GM19467 (cell line): ENCODE data around the gene SPEF2.
"Not testable (repeated sequence)": the region's sequence is repeated elsewhere in the genome, so short reads cannot be mapped to it uniquely, and the experiment has no call there.

ENCODE experiments used
- ATAC-seq: cut with Tn5 transposase; IDR thresholded peaks from one replicate; pipeline ENCODE4 v1.9.1; 2021; ENCODE audit warnings: mild to moderate bottlenecking, moderate library complexity; ENCODE audit not compliant: unreplicated experiment

SPEF2 gene

DNA sequence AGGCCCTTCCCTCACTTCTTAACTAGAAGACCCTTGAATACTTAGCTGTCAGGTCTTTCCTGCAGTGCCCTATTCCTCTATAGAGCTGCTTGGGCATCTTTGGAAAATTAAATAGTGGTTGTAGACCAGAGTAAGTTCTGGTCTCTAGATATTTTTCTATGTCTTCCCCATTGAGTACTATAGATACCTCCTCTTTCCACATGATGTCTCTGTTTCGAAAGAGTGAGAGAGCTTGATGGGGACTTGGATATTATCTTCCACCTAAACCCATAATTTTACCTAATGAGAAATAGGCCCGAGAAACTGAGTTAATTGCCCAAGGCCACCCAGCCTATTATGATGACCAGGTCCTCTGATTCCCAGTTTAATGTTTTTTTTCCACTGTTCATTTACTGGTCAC, 40.2 kb downstream of the SPEF2 start:
- ATAC-seq: no peak

DNA sequence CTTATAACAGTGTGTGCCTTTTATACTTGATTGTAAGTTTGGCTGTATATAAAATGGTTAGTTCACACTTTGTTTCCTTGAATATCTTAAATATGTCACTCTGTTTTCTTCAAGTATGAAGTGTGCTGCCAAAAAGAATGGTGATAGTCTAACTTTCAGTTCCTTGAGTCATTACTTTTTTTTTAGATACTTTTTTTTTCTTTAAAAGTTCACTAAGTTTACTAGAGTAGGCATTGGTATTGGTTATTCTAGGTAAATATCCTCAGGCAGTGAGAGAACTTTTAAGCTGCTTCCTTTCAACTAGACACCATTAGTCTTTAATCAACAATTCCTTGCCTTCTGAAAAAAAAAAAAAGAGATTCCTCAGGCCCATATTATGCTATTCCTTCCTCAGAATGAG, 41.9 kb downstream of the SPEF2 start:
- ATAC-seq: no peak

DNA sequence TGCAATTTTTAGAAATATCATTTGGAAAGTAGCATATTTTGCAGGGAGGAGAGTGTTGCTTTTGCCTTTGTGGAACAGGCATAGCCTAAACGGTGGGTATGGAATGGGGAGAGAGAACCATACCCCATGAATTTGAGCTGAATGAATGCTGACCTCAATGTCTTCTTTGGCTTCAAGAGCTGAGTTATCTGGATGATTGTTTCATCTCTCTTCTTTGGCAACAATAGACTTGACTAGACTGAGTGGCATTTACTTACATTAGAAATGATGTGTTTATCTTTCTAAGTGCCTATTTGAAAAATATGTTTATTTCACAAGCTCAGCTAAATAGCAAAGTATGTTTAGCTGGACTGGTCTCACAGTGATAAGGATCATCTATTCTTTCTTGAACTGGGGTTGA, 42.8 kb downstream of the SPEF2 start:
- ATAC-seq: no peak

DNA sequence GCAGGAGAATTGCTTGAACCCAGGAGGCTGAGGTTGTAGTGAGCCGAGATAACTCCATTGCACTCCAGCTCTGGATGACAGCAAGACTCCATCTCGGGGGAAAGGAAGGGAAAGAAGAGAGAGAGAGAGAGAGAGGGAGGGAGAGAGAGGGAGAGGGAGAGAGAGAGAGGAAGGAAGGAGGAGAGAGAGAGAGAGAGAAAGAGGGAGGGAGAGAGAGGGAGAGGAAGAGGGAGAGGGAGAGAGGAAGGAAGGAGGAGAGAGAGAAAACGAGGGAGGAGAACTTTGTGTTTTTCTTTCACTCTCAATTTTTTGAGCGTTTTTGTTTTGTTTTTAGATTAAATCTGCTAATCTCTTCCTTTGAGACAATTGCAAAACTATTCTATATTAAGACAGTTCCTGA, 46.9 kb downstream of the SPEF2 start:
- ATAC-seq: no peak

DNA sequence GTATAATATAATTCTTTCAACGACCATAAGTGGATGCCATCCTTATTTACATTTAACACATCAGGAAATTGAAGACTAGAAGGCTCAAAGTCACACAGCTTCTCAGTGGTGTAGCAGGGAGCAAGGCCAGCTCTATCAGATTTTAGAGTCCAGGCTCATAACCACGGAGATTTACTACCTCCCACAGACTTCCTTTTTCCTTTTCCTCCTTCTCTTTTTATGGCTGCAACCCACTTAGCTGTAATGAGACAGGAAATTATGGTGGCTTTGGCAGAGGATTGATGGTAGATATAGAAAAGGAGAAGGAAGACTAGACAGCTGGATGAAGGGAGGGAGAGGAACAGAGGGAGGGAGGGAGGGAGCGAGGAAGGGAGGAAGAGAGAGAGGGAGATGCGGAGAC, 47.4 kb downstream of the SPEF2 start:
- no peak for ATAC-seq

DNA sequence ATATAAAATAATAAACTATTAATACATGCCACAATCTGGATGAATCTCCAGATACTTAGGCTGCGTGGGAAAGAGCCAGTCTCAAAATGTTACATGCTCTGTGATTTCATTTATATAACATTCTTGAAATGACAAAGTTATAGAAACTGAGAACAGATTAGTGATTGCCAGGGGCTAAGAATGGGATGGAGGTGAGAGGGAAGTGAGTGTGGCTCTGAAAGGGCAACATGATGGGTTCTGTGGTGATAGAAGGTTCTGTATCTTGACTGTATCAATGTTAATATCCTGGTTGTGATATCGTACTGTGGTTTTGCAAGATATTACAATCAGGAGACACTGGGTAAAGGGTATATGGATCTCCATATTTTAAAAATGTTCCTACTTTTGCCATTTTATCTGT, 50.7 kb downstream of the SPEF2 start:
- ATAC-seq: no peak

DNA sequence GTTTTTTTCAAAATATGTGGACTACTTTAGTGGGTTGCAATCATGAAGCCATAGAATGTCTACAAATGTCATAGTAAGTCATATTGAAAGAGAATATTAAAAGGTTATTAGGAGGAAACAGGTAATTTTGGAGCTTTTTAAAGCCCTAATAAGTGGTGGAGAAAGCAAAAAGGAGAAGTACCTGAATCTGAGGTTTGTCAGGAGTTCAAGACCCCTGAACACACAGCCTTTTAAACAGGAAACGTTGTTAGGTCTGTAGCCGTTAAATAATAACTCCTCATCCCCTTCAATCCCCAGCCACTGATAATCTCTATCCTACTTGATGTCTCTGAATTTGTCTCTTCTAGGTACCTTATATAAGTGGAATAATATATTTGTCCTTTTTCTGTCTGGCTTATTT, 51.1 kb downstream of the SPEF2 start:
- no peak for ATAC-seq

DNA sequence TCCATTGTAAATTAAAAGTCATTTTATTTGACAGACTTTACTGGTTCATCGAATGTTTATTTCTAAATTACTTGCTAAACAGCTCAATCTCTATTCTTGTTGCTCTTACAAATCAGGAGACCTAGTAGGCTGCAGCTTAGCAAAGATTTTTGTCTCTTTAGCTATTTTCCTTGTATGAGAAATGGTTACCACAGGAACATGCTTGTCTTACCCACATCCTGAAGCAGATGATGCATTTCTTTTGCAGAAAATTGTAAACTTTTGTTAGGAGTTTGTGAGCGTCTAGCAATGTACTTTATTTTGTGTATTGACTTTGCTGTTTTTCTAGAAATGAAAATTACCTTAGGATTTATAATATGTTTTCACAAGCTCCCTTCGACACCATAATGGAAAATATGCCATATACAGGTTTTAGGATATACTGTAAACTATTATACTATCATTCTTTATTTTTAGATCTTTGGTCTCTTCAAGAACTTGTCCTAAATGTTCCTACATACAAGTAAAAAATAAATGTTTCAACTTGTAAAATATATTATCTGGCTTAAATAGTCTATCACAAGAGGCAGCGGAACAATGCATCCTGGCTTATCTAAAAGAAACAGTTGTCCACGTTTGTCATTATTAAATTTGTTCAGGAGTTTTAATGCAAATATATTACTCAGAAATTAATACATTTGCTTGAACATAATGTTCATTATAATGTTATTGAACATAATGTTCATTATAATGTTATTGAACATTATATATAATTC, 54.1 kb downstream of the SPEF2 start:
- ATAC-seq: no peak

DNA sequence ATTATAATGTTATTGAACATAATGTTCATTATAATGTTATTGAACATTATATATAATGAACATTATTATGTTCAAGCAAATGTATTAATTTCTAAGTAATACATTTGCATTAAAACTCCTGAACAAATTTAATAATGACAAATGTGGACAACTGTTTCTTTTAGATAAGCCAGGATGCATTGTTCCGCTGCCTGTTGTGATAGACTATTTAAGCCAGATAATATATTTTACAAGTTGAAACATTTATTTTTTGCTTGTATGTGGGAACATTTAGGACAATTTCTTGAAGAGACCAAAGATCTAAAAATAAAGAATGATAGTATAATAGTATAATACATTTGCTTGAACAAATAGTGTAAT, 54.6 kb downstream of the SPEF2 start:
- not testable (repeated sequence) for ATAC-seq

DNA sequence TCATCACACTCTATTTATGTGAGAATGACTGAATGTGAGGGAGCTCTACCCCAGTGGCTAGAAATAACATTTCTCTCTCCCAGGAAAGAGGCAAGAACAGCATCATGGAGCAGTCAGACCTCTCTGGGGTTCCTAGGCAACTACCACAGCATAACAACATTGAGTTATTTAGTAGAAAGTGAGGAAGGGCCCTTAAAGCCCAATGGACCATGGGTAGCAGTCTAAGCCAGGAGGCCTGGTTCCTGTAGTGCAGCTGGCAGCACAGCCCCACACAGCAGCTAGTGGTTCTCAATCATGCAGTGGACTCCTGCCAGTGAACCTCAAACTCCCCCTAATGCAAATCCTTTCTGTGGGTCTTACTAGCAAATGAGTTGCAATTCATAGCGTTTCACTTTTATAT, 55.3 kb downstream of the SPEF2 start:
- ATAC-seq: no peak

DNA sequence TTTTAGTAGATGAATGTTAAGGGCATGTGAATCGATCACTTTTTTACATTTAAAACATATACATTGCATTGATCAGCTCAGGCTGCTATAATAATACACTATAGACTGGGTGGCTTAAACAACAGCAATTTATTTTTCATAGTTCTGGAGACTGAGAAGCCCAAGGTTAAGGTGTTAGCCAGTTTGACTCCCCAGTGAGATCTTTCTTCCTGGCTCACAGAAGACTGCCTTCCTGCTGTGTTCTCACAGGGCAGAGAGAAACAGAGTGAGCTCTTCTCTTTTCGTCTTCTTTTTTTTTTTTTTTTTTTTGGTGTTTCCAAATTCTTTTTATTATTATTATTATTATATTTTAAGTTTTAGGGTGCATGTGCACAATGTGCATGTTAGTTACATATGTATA, 56.4 kb downstream of the SPEF2 start:
- ATAC-seq: no peak

DNA sequence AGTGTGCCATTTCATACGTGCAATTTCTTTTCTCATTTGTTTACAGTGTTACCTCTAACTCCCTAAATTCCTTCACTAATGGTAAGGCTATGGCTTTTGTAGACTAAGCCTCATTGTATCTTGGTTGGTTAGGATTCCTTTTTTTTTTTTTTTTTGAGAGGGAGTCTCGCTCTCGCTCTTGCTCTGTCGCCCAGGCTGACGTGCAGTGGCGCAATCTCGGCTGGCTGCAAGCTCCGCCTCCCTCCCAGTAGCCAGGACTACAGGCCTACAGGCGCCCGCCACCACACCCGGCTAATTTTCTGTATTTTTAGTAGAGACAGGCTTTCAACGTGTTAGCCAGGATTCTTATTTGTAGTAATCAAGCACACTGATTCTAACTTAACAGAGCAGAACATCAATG, 57.7 kb downstream of the SPEF2 start:
- ATAC-seq: no peak

DNA sequence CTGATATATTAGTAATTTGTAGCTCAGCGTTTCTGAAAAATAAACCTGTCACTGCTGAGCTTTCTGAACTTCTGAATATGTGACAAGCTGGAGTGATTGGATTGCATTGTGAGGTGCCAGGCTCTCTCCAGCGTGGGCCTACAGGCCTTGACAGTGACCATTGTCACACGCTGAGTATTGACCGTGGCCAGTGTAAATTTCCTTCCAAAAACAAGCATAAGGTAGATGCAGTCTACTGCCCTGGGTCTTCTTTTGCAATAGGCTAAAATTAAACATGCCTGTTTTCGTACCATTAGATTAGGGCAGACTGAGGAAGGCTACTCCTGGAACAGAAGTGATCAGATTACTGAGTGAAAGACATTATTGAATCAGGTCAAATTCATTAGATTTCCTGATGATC, 60.2 kb downstream of the SPEF2 start:
- ATAC-seq: no peak

DNA sequence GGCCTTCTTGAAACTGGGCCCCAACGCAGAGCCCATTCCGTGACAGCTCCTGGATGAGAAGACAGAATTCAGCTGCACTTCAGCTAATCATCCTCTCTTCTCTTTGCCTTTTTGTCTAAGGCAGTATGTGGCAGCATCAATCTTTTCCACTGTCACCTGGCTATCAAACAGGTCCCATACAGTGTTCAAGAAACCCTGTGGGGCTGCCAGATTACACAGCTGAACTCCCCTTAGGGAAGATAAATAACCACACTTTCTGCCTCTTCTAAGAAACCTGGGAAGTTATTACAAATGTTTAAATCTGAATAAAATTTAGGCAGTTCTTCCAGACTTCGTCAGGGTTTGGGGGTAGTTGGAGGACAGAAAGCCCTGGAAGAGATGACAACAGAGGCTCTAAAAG, 61.0 kb downstream of the SPEF2 start:
- ATAC-seq: no peak

DNA sequence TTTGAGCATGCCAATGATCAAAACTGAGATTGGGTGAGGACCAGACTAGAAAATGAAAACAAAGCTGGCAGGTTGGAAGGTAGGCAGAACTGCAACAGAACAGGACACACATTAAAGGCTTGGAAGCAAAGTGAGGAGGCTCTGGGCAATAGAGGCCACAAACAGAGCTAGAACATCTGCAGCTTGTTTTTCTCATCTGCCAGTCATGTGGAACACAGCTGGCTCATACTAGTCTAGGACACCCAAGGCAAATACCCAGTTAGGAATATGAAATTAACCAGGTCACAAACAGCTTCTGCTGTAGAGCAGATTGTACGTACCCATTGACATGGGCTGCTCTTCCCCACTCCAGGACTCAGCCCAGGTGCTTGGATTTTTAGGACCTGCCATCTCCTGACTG, 61.7 kb downstream of the SPEF2 start:
- ATAC-seq: no peak

DNA sequence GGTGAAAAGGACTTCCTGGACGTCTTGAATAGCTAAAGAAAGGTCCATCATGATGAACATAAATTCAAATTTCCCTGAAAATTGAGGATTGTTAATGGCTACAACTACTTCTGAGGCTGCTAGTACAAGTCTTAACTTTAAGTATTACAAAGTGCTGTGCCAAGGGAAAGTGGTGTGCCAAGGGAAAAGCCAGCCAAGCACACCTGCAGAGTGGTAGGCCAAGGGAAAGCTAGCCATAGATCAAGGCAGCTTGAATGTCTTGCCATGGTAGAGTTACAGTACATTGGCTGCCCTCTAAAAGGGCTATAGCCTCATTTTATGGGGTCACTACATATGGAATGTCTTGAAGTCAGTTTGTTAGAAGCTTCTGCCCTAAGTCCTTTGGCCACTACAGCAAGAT, 64.2 kb downstream of the SPEF2 start:
- no peak for ATAC-seq

DNA sequence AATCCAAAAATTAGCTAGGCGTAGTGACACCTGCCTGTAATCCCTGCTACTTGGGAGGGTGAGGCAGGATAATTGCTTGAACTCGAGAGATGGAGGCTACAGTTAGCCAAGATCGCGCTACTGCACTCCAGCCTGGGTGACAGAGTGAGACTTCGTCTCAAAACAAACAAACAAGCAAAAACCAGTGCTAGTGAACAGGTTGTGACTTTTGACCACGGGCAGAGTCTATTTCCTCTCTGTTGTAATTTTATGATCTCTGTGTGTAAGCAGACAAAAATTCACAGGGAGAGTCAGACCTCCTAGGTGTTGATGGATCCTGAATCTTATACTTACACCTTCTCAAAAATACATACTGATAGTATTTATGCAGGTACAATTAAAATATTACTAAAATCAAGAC, 65.8 kb downstream of the SPEF2 start:
- no peak for ATAC-seq

DNA sequence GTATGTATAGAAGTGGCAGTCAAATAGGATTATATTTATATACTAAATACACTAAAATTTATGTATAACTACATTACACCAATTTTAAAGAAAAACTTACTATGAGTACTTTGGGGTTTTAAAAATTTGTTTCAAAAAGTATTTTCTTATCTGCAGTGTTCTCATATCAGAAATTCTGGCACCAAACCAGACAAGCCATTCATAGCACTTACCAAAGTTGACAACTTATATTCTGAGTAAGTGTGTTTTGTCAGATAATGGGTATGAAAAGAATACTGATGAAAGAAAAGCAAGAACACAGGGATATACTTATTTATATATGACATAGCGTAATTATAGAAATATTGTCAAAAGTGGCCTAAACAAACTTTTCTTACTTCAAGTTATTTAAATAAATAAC, 67.5 kb downstream of the SPEF2 start:
- ATAC-seq: no peak

DNA sequence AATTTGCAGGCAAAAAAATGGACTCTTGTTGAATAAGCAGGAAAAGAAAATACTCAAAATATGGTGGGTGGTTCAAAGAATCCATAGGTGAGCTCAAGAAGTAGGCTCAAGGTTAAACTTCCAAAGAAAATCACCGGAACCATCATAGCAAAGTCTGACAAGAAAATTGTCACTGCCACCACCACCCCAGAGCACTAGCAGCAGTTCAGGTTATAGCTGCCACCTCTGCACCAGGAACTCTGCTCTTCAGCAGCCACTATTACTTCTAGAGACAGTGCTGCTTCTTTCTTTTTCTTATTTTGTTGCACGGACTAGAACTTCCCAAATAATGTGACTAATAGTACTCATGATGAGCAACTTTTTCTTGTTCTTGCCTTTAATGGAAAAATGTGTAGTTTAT, 70.3 kb downstream of the SPEF2 start:
- no peak for ATAC-seq

DNA sequence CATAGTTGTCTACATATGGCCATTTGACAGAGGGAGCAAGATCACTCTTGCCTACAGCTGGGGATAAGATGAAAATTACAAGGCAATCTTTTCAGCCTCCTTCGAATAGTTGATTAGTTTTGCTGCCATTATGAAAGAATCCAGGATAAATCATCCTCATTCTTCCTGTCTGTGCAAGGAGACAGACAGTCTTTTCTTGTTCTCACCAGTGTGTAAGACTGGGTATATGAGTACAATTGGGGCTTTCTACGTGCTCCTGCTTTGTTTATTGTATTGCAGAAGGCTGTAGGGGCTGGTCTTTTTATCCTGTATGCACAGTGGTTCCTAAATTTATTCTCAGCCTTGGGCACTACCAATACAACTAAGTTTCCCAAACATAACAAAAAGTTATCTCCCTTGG, 76.8 kb downstream of the SPEF2 start:
- ATAC-seq: no peak

DNA sequence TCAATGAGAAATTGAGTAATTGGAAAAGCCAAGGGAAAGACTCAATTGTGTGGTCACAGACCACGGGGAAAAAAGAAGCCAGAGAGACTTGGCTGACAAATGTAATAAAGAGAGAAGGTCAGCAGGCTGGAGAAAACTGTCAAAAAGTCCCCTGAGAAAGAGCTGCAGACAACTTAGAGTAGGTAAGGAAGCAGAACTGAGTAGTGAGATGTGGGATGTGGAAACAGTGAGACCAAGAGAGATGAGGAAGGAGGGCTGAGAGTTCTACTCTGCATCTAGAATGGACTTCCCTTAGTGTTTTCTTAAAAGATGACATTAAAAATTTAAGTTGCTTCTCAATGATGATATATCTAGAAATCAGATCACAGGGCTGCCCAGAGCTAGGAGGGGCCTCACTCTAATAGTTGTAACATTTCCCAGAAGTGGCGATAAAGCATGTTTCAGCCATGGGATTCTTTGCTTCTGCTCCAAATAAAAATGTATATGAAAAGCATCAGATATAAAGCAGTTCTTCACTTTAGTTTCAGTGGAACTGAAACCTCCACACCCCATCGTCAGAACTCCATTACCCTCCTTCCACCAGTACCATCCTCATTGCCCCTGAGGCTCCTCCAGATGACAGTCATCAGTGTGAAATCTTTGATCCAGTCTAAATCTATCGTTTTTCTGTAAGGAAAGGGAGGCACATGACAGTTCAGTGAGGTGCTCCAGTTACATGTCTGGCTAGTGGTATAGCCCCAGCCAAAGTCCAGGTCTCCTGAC, 80.6 kb downstream of the SPEF2 start:
- ATAC-seq: no peak

DNA sequence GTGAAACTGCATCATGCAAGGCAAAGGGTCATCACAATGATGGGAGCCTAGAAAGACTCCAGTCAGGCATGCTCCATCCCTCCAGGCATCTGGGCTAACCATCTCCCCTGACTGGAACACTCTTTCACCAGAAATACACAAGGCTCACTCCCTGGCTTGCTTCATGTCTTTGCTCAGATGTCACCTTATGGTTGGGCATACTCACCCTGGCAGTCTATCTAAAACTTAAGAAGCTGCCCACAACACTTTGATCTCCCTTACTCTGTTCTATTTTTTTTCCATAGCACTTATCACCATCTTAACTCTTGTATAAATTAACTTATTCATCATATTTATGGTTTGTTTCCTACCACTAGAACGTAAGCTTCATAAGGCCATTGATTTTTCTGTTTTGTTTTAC, 90.0 kb downstream of the SPEF2 start:
- ATAC-seq: no peak

DNA sequence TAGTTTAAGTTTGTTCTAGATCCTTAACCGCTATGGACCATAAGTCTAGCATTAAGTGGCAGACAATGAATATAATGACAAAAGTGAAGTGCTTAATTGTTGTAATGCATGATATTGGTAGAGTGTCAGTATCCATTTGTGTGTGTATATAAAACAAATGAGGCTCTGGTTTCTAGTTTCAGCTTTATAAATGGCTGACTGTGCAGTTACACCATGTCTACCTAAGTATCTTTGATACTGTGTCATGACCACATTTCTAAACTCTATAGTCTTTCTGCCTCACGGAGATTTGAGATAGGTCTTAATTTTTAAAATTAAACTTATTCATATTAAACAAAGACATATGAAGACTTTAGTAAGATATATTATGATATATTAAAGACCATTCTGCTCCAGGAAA, 92.0 kb downstream of the SPEF2 start:
- no peak for ATAC-seq
